Stimulated activated CD8-positive, alpha-beta memory T cell treated with anti-CD3 and anti-CD28 coated beads, Interleukin-4, amount 100 ng/mL, for 4 hours (primary cell): ENCODE measurements around the gene FAM184B.

ENCODE experiments used
- DNase-seq, 2 donors: peaks; one replicate each; pipeline ENCODE4 v3.0.0-alpha.2; 2020; ENCODE audit warnings: low read depth in 2 of 2, low spot score in 1 of 2

The FAM184B gene

GRCh38 chr4:17584521-17585213 is 196.8 kb downstream of the FAM184B start:
- no peak for DNase-seq

GRCh38 chr4:17583941-17584340 is 197.5 kb downstream of the FAM184B start:
- DNase-seq: no peak

GRCh38 chr4:17583276-17583675 is 198.1 kb downstream of the FAM184B start:
- DNase-seq: no peak

- no peak for DNase-seq
Measured at GRCh38 chr4:17580969-17581368, 200.5 kb downstream of the FAM184B start.
